Breast epithelium (tissue), 3 donors: Measurements from ENCODE around the gene TXNRD2.
"Not testable (repeated sequence)": the region's sequence is repeated elsewhere in the genome, so short reads cannot be mapped to it uniquely, and the experiment has no call there.

Source experiments
- CTCF ChIP-seq, 3 donors: fragments of 450-650 bp; IDR thresholded peaks; one replicate each; pipeline ENCODE4 v1.5.1; 2016 to 2017; ENCODE audit warnings: antibody characterized with exemption in 3 of 3, mild to moderate bottlenecking in 3 of 3, moderate library complexity in 3 of 3
- POLR2A ChIP-seq: fragments of 450-650 bp; IDR thresholded peaks from one replicate; pipeline ENCODE4 v1.6.1; 2016; ENCODE audit warnings: antibody characterized with exemption, mild to moderate bottlenecking, moderate library complexity
- POLR2AphosphoS5 ChIP-seq, 3 donors: sonication (generic); formaldehyde crosslinking; IDR thresholded peaks; one replicate each; pipeline ENCODE4 v1.6.1; 2017; ENCODE audit warnings: antibody characterized with exemption in 3 of 3

- not testable (repeated sequence) for TF ChIP-seq POLR2AphosphoS5 (IDR thresholded peaks at IDR 0.05); CTCF (IDR thresholded peaks at IDR 0.05); POLR2A
These were observed 108.3 kb downstream of the TXNRD2 start for GRCh38 chr22:19833327-19833726.
